Heart left ventricle (tissue), 16 donors: ENCODE data around the gene COL28A1. TPM values are rescaled to one million over a fixed set of nuclear protein-coding genes. Genes with fewer than 3 reads are reported as not detected.

Experiments
- ATAC-seq, 4 donors: fragments of 200-7000 bp; cut with Tn5 transposase; one replicate each; pipeline ENCODE4 v1.9.1; 2020 to 2022; ENCODE audit warnings: moderate library complexity in 4 of 4, mild to moderate bottlenecking in 3 of 4, moderate number of reproducible peaks in 1 of 4
- DNase-seq, 5 donors: peaks; one replicate each; pipeline ENCODE4 v3.0.0-alpha.2; 2020
- H3K27ac ChIP-seq, 12 donors: fragments of 200-600 bp; sonication (generic) in 4 of 12; one replicate each; pipeline versions ENCODE4 v1.5.0 to v1.8.0; 2016 to 2022; ENCODE audit warnings: mild to moderate bottlenecking in 2 of 12
- H3K27me3 ChIP-seq, 9 donors: fragments of 200-600 bp; sonication (generic) in 2 of 9; one replicate each; pipeline versions ENCODE4 v1.5.1 to v1.8.0; 2016 to 2022; ENCODE audit warnings: mild to moderate bottlenecking in 3 of 9
- H3K36me3 ChIP-seq, 9 donors: fragments of 200-600 bp; sonication (generic) in 2 of 9; one replicate each; pipeline versions ENCODE4 v1.5.0 to v1.8.0; 2018 to 2022; ENCODE audit warnings: mild to moderate bottlenecking in 2 of 9
- H3K4me1 ChIP-seq, 12 donors: fragments of 200-600 bp; sonication (generic) in 4 of 12; one replicate each; pipeline versions ENCODE4 v1.5.0 to v1.8.0; 2016 to 2022; ENCODE audit warnings: mild to moderate bottlenecking in 3 of 12
- H3K4me3 ChIP-seq, 12 donors: fragments of 200-600 bp; sonication (generic) in 4 of 12; one replicate each; pipeline versions ENCODE4 v1.5.0 to v1.8.0; 2017 to 2022; ENCODE audit warnings: mild to moderate bottlenecking in 9 of 12, moderate library complexity in 4 of 12
- H3K9me3 ChIP-seq, 12 donors: fragments of 200-600 bp; sonication (generic) in 4 of 12; one replicate each; pipeline versions ENCODE4 v1.5.0 to v1.8.0; 2016 to 2022; ENCODE audit warnings: mild to moderate bottlenecking in 1 of 12
- POLR2A ChIP-seq, 2 donors: fragments of 450-650 bp; IDR thresholded peaks; one replicate each; pipeline ENCODE4 v1.6.1; 2017; ENCODE audit warnings: antibody characterized with exemption in 2 of 2, mild to moderate bottlenecking in 2 of 2, moderate library complexity in 2 of 2
- WGBS, 4 donors: extraction: QIAGEN DNeasy Blood & Tissue Kit in 2 of 4; methylation state at CpG; one replicate each; pipeline versions ENCODE4 v1.1.5 to v1.1.7; 2013 to 2018; 5-methylcytosine and 5-hydroxymethylcytosine counted together
- intact Hi-C, 10 donors: fragments of 100-400 bp; cut with DNase I; formaldehyde crosslinking; loops; one replicate each; pipeline versions ENCODE4 v1.11.1 to v1.14.2; 2022
- polyA plus RNA-seq, 2 donors: library from polyadenylated mRNA; stranded (reverse); fragments of 200-250 nt; gene quantifications; one replicate each; pipeline ENCODE4 v1.2.3, GENCODE V29; 2013
- total RNA-seq, 9 donors: library from RNA; depleted of rRNA in 2 of 9; stranded (reverse); fragments of >200 nt in 2 of 9; fragmentation: NEBNext Ultra II Directional in 3 of 9; extraction: Animal tissue kit (Norgen Biotek cat#: 25700) in 3 of 9; gene quantifications; one replicate each; pipeline versions ENCODE4 v1.1.0 to v1.2.4, GENCODE V29; 2016 to 2023
- TF ChIP-seq, protein P1 (sequence below), 12 donors: fragments of 200-600 bp; sonication (generic) in 4 of 12; IDR thresholded peaks; one replicate each; pipeline versions ENCODE4 v1.5.0 to v1.8.0; 2018 to 2022; ENCODE audit warnings: antibody characterized with exemption in 12 of 12, mild to moderate bottlenecking in 5 of 12
- donor health status: ischemic (EF 13 %, LVEDD 7.1; RV severe dilation, severe dysfunction).
- donor health status: healthy with polysubstance abuse.
- donor health status: DM: no; HTN: yes; CAD: no.
- donor health status: DM: no; HTN: no; CAD: no.
- donor health status: ischemic (EF 25% LVEDD 6.9; RV normal size, moderate dysfunction).
- donor health status: ischemic (EF 25% LVEDD 5.7; RV mildly dilated, moderate dysfunction).
- donor health status: healthy.
- donor health status: DM: yes; HTN: yes; CAD: no.
- donor health status: ischemic (EF 35%, LVEDD 5.7; RV mildly dilated, moderate dysfunction).
- donor health status: nonischemic (EF 11% LVEDD 7.7; RV severe dilation, severe dysfunction).
- donor health status: DM: yes; HTN: yes; CAD: no.
- donor health status: PGD.
- donor health status: ischemic (EF 29% LVEDD 5.4; RV normal size, mild dysfunction).
- donor health status: nonischemic (EF 23%, LVEDD 6.1; RV moderate dilation, normal function).

Gene COL28A1
- total and polyA plus RNA-seq, 11 donors = 0.28 to 4.4 (median 1.2) TPM

DNA sequence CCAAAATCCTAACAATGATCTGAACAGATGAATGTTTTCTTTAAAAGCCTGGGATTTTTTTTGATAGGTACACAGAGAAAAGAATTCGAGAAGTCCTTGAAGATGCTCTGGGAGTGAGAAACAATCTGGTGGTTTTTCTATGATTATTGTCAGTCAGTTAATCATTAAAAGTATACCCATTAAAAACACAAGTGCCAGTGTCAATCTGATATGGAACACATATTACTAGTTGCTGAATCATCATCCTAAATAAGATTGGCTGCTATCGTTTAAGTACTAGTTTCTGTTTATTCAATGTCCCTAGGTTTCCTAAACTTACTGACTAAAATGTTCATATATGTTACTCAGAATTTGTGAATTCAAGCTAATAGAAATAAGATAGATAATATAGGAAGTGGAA lies 16.1 kb downstream of the COL28A1 start:
- DNase-seq (no peak), ATAC-seq (no peak)
- no peaks in the 10 kb centered on the region for H3K36me3 ChIP-seq
- intact Hi-C loops = no loop called here
- H3K9me3 ChIP-seq = no peaks in the 10 kb centered on the region
- H3K27me3 ChIP-seq = no peaks in the 10 kb centered on the region
- H3K4me3 ChIP-seq = no peak overlapping the region
- WGBS, 4 donors = 69 to 80% (median 74%) methylated on average over 2 of the region's 2 CpGs
- no peak overlapping the region for H3K27ac ChIP-seq
- TF ChIP-seq POLR2A (IDR thresholded peaks at IDR 0.05) = no peak
- TF ChIP-seq, protein P1, sequence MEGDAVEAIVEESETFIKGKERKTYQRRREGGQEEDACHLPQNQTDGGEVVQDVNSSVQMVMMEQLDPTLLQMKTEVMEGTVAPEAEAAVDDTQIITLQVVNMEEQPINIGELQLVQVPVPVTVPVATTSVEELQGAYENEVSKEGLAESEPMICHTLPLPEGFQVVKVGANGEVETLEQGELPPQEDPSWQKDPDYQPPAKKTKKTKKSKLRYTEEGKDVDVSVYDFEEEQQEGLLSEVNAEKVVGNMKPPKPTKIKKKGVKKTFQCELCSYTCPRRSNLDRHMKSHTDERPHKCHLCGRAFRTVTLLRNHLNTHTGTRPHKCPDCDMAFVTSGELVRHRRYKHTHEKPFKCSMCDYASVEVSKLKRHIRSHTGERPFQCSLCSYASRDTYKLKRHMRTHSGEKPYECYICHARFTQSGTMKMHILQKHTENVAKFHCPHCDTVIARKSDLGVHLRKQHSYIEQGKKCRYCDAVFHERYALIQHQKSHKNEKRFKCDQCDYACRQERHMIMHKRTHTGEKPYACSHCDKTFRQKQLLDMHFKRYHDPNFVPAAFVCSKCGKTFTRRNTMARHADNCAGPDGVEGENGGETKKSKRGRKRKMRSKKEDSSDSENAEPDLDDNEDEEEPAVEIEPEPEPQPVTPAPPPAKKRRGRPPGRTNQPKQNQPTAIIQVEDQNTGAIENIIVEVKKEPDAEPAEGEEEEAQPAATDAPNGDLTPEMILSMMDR (IDR thresholded peaks at IDR 0.05) = no peak
- H3K4me1 ChIP-seq = no peaks in the 10 kb centered on the region

GRCh38 chr7:7519056-7519455 lies 16.6 kb downstream of the COL28A1 start:
- no peaks in the 10 kb centered on the region for H3K36me3 ChIP-seq
- TF ChIP-seq, protein P1 (IDR thresholded peaks at IDR 0.05) = no peak
- no peak for TF ChIP-seq POLR2A (IDR thresholded peaks at IDR 0.05)
- no peaks in the 10 kb centered on the region for H3K4me1 ChIP-seq
- WGBS, 4 donors = 50 to 87% (median 85%) methylated on average over 2 of the region's 2 CpGs
- no peaks in the 10 kb centered on the region for H3K9me3 ChIP-seq
- intact Hi-C loops = no loop called here
- H3K4me3 ChIP-seq = no peak overlapping the region
- no peak overlapping the region for H3K27ac ChIP-seq
- DNase-seq (no peak), ATAC-seq (no peak)
- H3K27me3 ChIP-seq = no peaks in the 10 kb centered on the region

DNA sequence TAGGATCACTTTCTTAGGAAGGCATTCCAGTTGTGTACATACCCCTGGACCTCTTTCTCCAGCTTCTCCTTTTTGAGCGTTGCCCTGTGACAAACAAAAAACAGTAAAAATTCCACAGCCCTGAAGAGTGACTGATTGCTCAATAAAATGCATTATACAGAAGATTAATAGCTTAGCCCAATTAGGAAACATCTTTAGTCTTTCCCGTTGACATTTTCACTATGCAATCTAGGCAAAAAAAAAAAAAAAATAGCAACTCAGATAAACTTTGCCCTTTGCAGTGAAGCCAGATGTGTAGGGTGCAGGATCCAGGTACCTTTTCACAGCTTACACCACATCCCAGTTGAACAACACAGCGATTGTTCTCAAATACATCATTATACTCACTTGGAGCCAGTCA lies 17.9 kb downstream of the COL28A1 start:
- Histone ChIP-seq H3K4me1 (no peaks in the 10 kb centered on the region), H3K4me3 (no peak overlapping the region), H3K9me3 (no peaks in the 10 kb centered on the region), H3K27ac (peak overlapping the region in 1 of 12 donors; percentile 41), H3K27me3 (no peaks in the 10 kb centered on the region), H3K36me3 (no peaks in the 10 kb centered on the region)
- WGBS, 4 donors = 44 to 67% (median 53%) methylated on average over 3 of the region's 3 CpGs
- ATAC-seq (peak in 1 of 4 donors; percentile 63), DNase-seq (no peak)
- intact Hi-C loops = no loop called here
- no peak for TF ChIP-seq POLR2A (IDR thresholded peaks at IDR 0.05)
- TF ChIP-seq, protein P1 (IDR thresholded peaks at IDR 0.05) = no peak

GRCh38 chr7:7516662-7517061 lies 19.0 kb downstream of the COL28A1 start:
- no peaks in the 10 kb centered on the region for H3K36me3 ChIP-seq
- H3K27ac ChIP-seq = no peak overlapping the region
- no peak for DNase-seq
- no peak overlapping the region for H3K4me3 ChIP-seq
- ATAC-seq = no peak
- intact Hi-C loops = no loop called here
- H3K27me3 ChIP-seq = no peaks in the 10 kb centered on the region
- 57 to 70% (median 65%) methylated on average over 1 of the region's 1 CpG for WGBS, 4 donors
- H3K9me3 ChIP-seq = no peaks in the 10 kb centered on the region
- TF ChIP-seq, protein P1 (IDR thresholded peaks at IDR 0.05) = no peak
- TF ChIP-seq POLR2A (IDR thresholded peaks at IDR 0.05) = no peak
- no peaks in the 10 kb centered on the region for H3K4me1 ChIP-seq
